HG02885 (cell line): ENCODE results near the gene NRP1.

Experiments
- ATAC-seq: cut with Tn5 transposase; IDR thresholded peaks from one replicate; pipeline ENCODE4 v1.9.1; 2021; ENCODE audit warnings: mild to moderate bottlenecking; ENCODE audit not compliant: unreplicated experiment, poor library complexity

Gene NRP1

GRCh38 chr10:33161550-33162247 lies 172.8 kb downstream of the NRP1 start:
- ATAC-seq: no peak

GRCh38 chr10:33160151-33160550 lies 174.3 kb downstream of the NRP1 start:
- no peak for ATAC-seq

- no peak for ATAC-seq
Observed at GRCh38 chr10:33157103-33157502, 177.4 kb downstream of the NRP1 start.

- ATAC-seq: peak; percentile 87
Observed at GRCh38 chr10:33155720-33156638, 178.5 kb downstream of the NRP1 start.

- no peak for ATAC-seq
Observed at GRCh38 chr10:33154590-33154989, 179.9 kb downstream of the NRP1 start.

GRCh38 chr10:33153968-33154327 lies 180.5 kb downstream of the NRP1 start:
- no peak for ATAC-seq

- no peak for ATAC-seq
Observed at GRCh38 chr10:33153251-33153967, 181.1 kb downstream of the NRP1 start.

- no peak for ATAC-seq
Observed at GRCh38 chr10:33152750-33153149, 181.7 kb downstream of the NRP1 start.

GRCh38 chr10:33152146-33152545 lies 182.3 kb downstream of the NRP1 start:
- ATAC-seq: no peak

GRCh38 chr10:33151344-33151864 lies 183.1 kb downstream of the NRP1 start:
- no peak for ATAC-seq

GRCh38 chr10:33150889-33151288 lies 183.6 kb downstream of the NRP1 start:
- no peak for ATAC-seq

- ATAC-seq: no peak
Observed at GRCh38 chr10:33150146-33150545, 184.3 kb downstream of the NRP1 start.

GRCh38 chr10:33147013-33147310 lies 187.5 kb downstream of the NRP1 start:
- no peak for ATAC-seq

- ATAC-seq: no peak
Observed at GRCh38 chr10:33146189-33147012, 188.1 kb downstream of the NRP1 start.

- no peak for ATAC-seq
Observed at GRCh38 chr10:33145451-33146188, 188.8 kb downstream of the NRP1 start.

GRCh38 chr10:33143160-33143728 lies 191.2 kb downstream of the NRP1 start:
- ATAC-seq: no peak

GRCh38 chr10:33142295-33142694 lies 192.2 kb downstream of the NRP1 start:
- ATAC-seq: no peak

- ATAC-seq: no peak
Observed at GRCh38 chr10:33141251-33141650, 193.2 kb downstream of the NRP1 start.

GRCh38 chr10:33139181-33139646 lies 195.3 kb downstream of the NRP1 start:
- ATAC-seq: no peak
